Epidermal melanocyte (primary cell): ENCODE measurements around the gene BCAN.

Experiments
- DNase-seq: peaks from one replicate; pipeline ENCODE4 v3.0.0; 2011; ENCODE audit warnings: low spot score; ENCODE audit not compliant: insufficient read length

Gene BCAN

DNA sequence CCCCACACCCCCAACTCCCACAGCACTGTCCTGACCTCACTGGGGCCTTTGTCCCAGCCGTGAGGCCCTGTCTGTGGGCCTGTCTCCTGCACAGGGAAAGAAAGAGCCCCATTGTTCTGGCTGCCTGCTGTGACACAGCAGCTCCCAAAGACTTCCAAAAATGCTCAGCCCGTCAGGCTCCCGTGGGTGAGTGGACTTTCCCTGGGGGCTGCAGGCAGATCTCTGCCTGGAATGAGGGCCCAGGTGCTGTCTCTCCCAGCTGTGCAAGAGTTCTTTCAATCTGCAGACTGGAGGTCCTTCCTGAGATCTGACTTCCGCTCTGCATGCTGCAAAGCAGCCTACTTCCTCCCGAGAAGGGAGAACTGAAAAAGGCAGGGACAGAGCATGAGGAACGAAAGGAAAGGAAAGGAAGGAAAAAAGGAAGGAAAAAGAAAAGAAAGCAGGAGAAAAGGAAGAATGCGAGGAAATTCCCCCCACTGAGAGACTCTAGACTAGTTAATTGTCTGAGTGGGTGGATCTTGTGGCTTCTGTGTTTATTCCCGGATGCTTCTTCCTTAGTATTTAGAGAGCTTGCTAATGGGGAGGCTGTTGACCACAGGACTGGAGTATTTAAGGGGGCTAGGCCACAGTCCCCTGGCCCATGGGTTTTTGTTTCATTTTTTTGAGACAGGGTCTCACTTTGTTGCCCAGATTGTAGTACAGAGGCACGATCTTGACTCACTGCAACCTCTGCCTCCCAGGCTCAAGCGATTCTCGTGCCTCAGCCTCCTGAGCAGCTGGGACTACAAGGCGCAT is 20.3 kb downstream of the BCAN start:
- DNase-seq: no peak

DNA sequence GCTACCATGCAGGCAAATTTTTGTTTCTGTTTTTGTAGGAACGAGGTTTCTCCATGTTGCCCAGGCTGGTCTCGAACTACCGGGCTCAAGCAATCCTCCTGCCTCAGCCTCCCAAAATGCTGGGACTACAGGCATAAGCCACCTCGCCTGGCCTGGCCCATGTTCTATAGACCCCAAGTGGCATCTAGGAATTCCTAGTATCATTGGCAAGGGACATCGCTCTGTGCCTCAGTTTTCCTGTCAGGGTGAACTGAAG is 20.8 kb downstream of the BCAN start:
- DNase-seq: no peak

DNA sequence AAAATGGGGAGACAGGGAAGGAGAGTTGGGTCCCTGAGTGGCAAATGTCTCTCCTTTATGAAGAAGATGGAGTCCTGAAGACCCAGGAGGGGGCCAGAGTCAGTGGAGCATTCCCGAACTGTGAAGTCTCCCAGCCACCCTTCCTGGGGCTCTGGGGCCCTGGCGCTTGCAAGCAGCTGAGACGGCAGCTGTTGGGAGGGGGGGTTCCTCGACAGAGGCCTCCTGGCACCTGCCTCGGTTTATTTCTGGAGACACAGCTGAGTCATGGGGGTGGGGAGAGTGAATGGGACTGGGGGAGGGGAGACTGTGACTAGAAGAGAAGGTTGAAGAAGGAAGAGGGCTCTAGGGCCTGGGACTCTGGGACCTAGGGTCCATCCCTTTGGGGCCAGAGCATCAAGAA is 21.3 kb downstream of the BCAN start:
- DNase-seq: no peak

DNA sequence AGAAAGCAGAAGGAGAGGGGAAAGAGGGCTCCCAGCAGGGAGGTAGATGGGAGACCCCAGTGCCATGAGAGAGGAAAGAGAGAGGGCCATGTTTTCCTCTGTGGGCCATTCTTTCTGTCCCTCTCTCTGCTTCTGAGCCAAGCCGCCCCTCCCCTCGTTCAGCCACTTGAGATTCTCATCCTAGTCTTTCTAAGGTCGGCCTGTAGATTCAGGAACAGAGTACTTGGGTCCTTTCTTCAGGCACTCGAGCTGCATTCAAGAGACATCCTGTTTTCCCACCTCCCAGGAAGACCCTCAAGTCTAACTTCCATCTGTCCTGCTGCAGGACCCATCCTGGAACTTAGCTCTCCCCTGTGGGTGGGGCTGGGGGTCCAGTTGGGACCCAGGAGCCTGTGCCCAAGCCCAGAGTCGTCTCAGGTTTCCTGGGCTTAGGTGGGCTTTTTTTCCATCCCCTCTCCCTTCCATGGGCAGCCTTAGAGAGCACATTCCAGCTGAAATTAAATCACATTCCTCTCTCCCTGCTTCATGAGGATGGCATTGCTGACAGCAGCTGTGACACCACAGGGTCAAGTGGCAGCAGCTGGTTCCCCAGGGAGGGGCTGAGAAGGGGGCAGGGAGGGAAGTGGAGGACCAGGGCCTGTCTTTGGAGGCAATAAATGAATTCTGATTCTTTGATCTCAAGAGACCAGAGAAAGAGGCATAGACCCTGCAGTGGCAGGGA is 22.3 kb downstream of the BCAN start:
- peak; percentile 36 for DNase-seq

DNA sequence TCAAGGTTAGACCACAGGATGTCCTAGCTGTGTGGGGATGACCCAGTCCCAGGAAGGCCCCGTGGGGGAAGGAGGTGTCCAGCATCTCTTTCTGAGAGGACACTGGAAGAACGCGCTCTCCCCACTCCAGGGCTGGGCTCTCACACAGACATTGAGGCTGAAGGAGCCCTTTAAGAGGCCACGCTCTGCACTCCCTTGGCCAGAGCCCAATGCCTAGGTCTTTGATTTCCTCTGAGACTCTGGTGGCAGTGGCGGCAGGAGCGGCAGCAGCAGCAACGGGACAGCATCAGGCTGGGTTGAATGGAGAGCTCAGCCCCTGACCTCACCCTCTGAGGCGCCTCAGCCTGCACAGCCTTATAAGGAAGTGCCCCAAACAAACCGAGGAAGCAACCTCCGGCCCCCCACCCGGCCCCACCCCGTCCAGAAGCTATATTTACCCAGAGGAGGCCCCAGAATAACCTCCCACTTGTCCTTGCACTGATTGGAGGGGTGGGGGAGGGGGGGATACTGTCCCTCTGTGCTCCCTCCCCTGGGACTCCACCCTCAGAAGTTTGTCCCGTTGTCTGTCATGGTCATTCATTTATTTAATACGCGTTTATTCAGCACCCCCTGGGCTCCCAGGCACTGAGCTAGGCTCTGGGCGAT is 23.0 kb downstream of the BCAN start:
- DNase-seq: no peak

DNA sequence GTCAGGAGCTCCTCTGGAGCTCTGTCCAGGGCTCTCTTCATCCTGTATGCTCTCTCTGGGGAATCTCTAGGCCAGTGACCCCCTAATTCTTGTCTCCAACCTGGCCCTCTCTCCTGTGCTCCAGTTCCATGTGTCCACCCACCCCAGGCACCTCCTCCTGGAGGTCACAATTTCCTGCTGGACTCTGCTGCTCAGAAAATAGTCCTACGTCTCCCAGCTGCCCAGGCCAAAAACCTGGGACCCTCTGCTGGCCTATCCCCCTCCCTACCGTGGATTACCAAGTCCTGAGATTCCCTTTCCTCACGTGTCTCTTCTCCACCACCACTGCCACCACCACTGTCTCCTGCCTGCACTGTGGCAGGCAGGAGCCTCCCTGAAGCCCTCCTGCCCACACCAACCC is 23.6 kb downstream of the BCAN start:
- no peak for DNase-seq

DNA sequence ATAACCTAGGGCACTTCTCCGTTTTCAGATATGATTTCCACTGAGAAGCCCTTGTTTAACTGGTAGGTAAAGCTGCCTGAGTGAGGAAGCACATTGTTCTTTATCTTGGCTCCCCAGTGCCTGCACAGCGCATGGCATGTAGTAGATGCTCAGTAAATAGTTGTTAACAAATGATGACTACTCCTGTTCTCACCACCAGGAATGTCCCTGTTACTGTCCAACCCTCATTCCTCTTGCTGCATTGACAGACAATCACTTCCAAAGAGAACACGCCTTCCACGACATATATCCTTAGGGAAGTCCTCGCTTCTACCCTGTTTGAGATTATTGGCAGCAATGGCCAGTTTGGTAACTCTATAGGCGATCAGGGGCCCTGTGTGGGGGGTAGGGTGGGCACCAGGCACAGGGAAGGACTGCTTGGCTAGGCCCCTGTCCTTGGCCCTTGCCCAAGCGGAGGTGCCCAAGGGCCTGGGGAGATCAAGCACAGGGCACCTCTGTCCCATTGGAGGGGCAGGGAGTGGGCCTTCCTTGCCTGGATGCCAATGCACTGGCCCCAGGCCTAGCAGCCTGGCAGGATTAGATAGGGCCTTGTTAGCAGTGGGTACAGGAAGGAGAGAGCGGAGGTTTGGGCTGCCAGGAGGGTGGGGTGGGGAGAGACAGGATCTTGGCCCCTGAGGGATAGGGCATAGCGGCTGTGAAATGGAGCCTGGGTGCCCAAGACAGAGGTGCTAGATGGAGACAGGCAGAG is 25.1 kb downstream of the BCAN start:
- no peak for DNase-seq

DNA sequence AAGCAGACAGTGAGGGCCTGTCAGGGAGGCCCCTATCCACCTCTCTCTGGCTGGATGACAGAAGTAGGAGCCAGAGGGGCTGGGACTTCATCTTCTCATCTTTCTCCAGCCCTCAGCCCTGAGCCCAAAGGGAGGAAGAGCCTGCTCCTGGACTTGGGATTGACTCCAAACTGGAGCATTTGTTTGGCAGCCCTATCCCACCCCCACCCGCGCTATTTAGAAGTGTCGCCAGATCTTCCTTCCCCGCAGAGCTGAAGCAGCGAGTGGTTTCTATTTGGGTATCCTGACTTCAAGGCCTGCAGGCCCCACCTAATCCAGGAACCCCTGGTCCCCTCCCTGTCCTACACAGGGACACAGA is 25.7 kb downstream of the BCAN start:
- no peak for DNase-seq

DNA sequence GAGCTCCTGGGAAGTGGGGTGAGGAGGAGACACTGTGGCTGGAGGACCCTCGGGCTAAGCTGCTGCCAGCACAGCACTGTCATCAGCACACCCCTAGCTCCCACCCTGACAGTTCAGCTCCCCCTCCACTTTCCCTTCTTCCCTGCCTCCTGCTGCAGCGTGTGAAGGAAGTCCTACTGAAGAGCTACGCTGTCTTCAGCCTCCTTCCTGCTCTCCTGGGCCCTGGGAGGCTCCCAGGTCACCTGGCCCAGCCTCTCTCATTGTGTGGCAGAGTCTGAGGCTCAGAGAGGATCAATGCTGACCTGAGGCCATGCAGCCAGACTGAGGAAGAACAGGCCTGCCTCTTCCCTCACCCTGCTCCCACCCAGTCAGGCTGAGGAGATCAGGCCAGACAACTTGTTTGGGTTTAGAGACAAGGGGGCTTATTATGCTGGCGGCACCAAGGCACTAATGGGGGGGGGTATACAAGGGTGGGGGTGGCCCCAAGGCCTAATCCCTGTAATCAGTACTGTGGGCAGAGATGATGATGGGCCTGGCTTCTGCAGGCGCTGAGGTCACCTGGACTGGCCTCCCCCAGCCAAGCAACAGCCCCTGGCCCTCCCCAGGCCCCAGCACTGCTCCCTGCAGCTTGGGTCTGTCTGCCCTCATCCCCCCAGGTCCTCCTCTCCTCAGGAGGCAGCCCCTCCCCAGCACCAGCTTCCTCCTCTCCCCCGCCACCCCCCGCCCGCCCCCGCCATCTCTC is 26.2 kb downstream of the BCAN start:
- no peak for DNase-seq

DNA sequence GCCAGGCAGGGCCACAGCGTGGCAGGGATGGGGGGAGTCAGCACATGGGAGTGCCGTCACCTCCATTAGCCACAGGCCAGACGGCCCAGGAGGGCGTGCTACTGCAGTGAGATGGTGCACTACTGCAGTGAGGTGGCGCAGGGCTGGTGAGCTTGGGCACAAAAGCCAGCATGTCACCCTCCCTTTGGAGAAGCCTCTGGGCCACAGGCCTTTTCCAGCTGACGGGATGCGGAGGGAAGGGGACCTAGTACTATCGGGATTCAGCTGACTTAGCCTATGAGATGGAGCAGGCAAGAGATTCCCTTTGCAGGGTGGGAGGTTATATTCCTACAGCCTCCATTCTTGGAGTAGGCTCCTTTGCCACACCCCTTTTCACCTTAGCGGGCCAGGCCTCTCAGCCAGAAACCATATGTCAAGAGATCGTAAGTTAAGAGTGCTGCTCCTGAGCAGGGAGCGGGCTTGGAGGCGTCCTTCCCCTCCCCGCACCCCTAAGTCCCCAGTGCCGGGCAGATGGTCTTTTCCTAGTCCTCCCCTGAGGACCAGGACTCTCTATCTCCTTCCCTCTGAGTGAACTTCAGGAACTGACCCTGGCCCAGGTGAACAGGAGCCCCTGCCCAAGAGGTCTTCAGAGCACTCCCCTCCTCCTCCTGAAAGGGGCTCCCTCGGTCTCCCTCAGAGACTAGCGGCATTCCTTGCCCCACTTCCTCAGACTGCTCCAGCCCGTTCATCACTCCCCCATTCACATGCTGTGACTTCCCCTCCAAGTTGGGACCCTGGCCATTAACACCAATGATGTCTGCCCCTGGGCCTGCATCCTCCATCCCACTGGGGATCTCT is 27.1 kb downstream of the BCAN start:
- DNase-seq: no peak

DNA sequence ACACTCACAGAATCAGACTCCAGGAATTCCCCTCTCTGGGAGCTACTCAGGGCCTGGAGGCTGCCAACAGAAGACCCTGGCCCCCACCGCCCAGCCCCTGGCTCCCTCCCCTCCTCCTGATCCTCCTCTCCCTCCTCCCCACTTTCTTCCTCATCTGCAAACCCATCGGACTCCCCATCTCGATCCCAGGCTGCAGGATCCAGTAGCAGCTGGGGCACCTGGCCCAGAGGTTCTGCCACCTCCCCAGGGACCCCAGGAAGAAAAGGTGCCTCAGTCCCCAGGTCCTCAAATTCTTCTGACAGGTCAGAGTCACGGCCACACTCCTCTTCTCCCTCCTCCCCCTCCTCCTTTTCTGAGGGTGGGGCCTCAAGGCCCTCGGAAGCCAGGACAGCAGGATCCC is 27.9 kb downstream of the BCAN start:
- DNase-seq: no peak

DNA sequence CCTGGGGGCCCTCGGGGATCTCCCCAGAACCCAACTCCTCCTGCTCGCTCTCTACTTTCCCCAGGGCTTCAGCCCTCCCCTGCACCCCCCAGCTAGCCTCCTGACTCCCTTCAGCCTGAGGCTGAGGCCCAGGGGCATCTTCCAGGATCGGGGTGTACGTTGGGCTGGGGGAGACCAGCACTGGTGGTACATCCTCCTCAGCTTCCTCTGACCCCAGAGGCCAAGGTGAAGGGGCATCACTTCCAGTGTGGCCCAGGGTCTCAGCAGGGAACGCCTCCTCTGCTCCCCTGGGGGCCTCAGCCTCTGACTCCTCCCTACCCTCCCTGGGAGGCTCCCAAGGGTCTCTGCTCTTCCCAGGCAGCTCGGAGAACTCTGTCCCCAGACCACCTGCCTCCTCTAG is 28.4 kb downstream of the BCAN start:
- DNase-seq: no peak

DNA sequence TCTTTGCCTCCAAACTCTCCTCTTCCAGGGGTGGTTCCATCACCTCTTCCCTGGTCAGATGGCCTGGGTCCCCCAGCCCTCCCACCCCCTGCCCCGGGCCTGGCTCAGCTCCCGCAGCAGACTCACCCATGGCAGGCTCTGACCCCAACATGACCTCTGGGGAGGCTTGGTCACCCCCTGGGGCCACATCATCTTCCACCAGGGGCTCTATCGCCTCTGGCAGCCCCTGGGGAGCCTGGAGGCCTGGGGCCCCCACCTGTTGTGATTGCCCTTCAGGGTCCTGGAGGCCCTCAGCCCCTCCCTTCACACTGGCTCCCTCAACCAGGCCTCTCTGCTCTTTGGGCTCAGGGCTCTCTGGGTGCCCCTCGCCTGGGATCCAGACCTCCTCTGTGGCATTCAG is 28.9 kb downstream of the BCAN start:
- DNase-seq: no peak

DNA sequence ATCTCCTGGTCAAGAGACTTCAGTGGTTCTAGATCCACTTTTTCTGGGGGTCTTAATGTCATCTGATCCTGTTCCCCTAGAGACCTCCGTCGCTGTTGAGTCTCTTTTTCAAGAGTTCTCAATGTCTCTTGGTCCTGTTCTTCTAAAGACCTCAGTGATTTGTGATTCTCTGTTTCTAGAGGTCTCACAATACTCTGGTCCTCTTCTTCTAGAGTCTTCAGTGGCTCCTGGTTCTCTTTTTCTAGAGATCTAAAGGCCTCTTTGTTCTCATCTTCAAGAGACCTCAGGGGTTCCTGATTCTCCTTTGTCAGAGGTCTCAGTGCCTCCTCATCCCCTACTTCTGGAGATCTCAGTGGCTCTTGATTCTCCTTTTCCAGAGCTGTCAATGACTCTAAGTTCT is 29.9 kb downstream of the BCAN start:
- no peak for DNase-seq

DNA sequence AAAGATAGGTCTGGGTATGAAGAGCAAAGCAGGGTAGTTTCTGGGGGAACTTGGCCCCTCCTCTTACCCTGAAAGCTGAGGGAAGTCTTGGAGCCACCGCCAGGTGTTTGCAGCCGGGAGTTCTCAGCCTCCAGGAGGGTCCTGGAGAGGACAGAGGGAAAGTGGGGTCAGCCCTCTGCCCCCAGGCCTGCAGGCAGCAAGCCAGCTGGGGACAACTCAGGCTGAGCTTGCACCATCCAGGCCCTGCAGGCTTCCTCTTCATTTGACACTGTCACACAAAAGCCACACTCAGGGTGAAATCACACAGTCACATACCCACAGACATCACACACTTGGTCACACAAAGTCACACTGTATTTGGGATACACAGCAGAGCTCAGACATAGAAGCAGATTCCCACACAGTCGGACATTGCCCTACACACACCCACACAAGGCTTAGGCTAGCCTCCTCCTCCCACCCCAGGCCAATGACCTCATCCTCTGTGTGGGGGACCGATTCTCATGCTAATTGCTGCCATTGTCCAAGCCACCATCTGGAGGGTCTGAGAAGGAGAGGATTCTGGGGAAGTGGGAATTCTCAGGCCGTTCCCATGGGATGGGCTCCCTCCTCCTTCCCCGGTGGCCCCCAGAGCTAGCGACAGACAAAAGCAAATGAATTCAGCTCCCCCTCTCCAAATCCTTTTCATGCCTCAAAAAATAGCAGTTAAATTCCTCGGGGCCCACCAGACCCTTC is 31.6 kb downstream of the BCAN start:
- DNase-seq: no peak

DNA sequence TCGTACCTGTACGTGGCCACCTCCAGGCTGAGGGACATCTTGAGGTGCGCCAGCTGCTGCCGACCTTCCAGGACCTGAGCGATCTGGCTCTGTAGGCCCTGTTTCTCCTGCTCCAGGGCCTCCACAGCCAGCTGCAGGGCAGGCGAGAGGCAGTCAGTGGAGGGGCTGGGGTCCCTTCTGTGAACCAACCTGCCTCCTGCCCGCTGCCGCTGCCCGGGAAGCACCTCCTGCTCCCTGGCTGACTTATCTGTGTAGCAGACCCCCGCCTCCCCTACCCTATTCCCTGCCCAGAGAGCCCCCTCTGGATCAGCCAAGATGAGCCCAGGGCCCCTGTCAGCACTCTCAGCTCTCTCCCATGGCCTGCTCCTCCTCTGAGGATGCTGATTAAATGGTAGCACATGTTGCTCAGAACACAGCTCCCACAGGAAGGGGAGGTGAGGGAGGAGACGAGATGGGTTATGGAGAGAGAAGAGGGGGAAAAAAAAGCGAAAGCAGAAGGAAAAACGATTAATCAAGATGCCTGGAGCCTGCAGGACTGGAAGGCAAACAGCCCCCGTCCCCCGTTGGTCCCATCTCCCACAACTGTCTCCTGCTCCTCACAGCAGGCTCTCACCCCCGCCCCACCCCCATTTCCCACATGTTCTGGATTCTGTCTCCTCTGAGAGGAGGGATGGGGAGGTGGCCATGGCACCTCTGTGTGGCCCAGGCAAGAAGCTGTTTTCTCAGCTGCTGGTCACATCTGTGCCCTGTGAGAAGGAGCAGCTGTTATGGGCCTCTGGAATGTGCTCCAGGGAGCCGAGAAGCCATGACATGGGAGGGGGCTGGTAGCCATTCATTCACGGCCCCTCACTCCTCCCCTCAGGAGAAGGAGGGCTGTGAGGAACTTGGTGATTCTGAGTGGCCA is 33.5 kb downstream of the BCAN start:
- no peak for DNase-seq

DNA sequence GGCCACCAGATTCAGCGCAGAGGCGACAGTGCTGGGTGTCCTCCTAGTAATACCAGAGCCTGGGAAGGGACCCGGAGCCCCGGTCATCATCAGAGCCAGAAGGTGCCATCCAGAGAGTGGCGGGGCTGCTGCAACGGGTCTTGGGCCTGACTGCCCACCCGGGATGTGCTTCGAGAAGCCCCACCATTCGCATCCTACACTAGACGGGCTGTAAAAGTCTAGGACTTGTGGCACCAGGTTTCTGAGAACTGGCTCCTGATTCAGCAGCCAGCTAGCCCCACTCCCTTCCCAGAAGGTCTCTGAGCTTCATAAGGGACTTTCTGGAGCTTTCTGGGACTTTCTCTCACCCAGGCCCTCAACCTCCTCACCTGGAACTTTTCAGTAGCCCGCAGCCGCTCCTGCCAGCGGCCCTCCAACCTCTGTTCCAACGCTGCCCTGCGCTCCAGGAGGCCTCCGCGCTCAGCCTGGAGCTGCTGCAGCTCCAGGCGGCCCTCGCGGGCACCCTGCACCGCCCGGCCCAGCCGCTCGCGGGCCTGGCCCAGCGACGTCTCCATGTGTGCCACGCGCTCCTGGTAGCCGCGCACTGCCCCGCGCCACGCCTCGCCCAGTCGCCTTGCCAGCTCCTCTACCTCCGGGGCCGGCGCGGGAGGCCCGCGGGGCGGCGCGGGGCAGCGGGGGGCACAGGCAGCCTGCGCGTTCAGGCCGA is 34.4 kb downstream of the BCAN start:
- no peak for DNase-seq
